ENCODE data around the gene LEPROT. TPM values are rescaled to one million over a fixed set of nuclear protein-coding genes. Genes with fewer than 3 reads are reported as not detected.
"Not testable (repeated sequence)": the region's sequence is repeated elsewhere in the genome, so short reads cannot be mapped to it uniquely, and the experiment has no call there.

Gene LEPROT
- total RNA-seq, 6 experiments from 2014 or later = 100 to 124 (median 108) TPM

GRCh38 chr1:65457868-65458267 is 37.4 kb downstream of the LEPROT start:
- H3K4me3 Mint-ChIP-seq = no peak overlapping the region
- no peak for TF ChIP-seq CTCF (IDR thresholded peaks at IDR 0.05)

GRCh38 chr1:65458730-65459396 is 38.4 kb downstream of the LEPROT start:
- TF ChIP-seq CTCF (IDR thresholded peaks at IDR 0.05) = no peak
- Mint-ChIP-seq H3K27ac (no peak overlapping the region), H3K27me3 (ENCODE audit: insufficient read depth) (peaks cover 2% of the 10 kb centered on the region), H3K4me1 (ENCODE audit: low read depth) (peaks cover 25% of the 10 kb centered on the region), H3K36me3 (ENCODE audit: low read depth) (peaks cover 23% of the 10 kb centered on the region), H3K4me3 (no peak overlapping the region), H3K9me3 (peaks cover 7% of the 10 kb centered on the region)
- DNase-seq = no peak

More at GRCh38 chr1:65457868-65458267, 37.4 kb downstream of the LEPROT start:
- Mint-ChIP-seq H3K27ac (no peak overlapping the region), H3K9me3 (peaks cover 7% of the 10 kb centered on the region), H3K27me3 (ENCODE audit: insufficient read depth) (peaks cover 2% of the 10 kb centered on the region; the same call in 1 of the 2 replicates), H3K4me1 (ENCODE audit: low read depth) (peaks cover 23% of the 10 kb centered on the region), H3K36me3 (ENCODE audit: low read depth) (peaks cover 16% of the 10 kb centered on the region)
- no peak for DNase-seq

- no peak overlapping the region for H3K27ac Mint-ChIP-seq
- peak; percentile 77 for TF ChIP-seq CTCF (IDR thresholded peaks at IDR 0.05)
- H3K4me3 Mint-ChIP-seq = no peak overlapping the region
- H3K9me3 Mint-ChIP-seq = peaks cover 7% of the 10 kb centered on the region
- peaks cover 2% of the 10 kb centered on the region for H3K27me3 Mint-ChIP-seq (ENCODE audit: insufficient read depth)
- peak; percentile 33 for DNase-seq
- peaks cover 25% of the 10 kb centered on the region for H3K4me1 Mint-ChIP-seq (ENCODE audit: low read depth)
- H3K36me3 Mint-ChIP-seq (ENCODE audit: low read depth) = peaks cover 25% of the 10 kb centered on the region
These were observed 38.9 kb downstream of the LEPROT start for GRCh38 chr1:65459397-65459768.

- not testable (repeated sequence) for H3K27me3 Mint-ChIP-seq (ENCODE audit: insufficient read depth); H3K9me3 Mint-ChIP-seq; DNase-seq; H3K4me3 Mint-ChIP-seq; H3K27ac Mint-ChIP-seq
- H3K36me3 Mint-ChIP-seq (ENCODE audit: low read depth) = peaks cover 20% of the 10 kb centered on the region
- H3K4me1 Mint-ChIP-seq (ENCODE audit: low read depth) = peaks cover 16% of the 10 kb centered on the region
These were observed 45.4 kb downstream of the LEPROT start for GRCh38 chr1:65465837-65466236.

GRCh38 chr1:65467536-65467935 is 47.1 kb downstream of the LEPROT start:
- H3K4me3 Mint-ChIP-seq = no peak overlapping the region
- no peak for DNase-seq
- no peak overlapping the region for H3K27ac Mint-ChIP-seq
- no peak for TF ChIP-seq CTCF (IDR thresholded peaks at IDR 0.05)
- no peaks in the 10 kb centered on the region; the same call in 1 of the 2 replicates for H3K27me3 Mint-ChIP-seq (ENCODE audit: insufficient read depth)
- no peaks in the 10 kb centered on the region; the same call in 1 of the 2 replicates for H3K9me3 Mint-ChIP-seq
- peaks cover 21% of the 10 kb centered on the region for H3K4me1 Mint-ChIP-seq (ENCODE audit: low read depth)
- peaks cover 14% of the 10 kb centered on the region for H3K36me3 Mint-ChIP-seq (ENCODE audit: low read depth)

GRCh38 chr1:65469126-65469888 is 48.8 kb downstream of the LEPROT start:
- no peak for DNase-seq
- H3K27me3 Mint-ChIP-seq (ENCODE audit: insufficient read depth) = no peaks in the 10 kb centered on the region
- H3K27ac Mint-ChIP-seq = no peak overlapping the region
- no peaks in the 10 kb centered on the region for H3K9me3 Mint-ChIP-seq
- H3K4me3 Mint-ChIP-seq = no peak overlapping the region
- no peak for TF ChIP-seq CTCF (IDR thresholded peaks at IDR 0.05)
- 0 out of 2 replicates have a peak, but pooled peaks cover 5% of the 10 kb centered on the region for H3K36me3 Mint-ChIP-seq (ENCODE audit: low read depth)
- peaks cover 16% of the 10 kb centered on the region; the same call in 1 of the 2 replicates for H3K4me1 Mint-ChIP-seq (ENCODE audit: low read depth)

Measured in HFFc6 (cell line).